ENCODE measurements around the gene IFNW1. TPM values are rescaled to one million over a fixed set of nuclear protein-coding genes. Genes with fewer than 3 reads are reported as not detected.

The IFNW1 gene
- total and polyA plus RNA-seq, 9 donors = not detected

DNA sequence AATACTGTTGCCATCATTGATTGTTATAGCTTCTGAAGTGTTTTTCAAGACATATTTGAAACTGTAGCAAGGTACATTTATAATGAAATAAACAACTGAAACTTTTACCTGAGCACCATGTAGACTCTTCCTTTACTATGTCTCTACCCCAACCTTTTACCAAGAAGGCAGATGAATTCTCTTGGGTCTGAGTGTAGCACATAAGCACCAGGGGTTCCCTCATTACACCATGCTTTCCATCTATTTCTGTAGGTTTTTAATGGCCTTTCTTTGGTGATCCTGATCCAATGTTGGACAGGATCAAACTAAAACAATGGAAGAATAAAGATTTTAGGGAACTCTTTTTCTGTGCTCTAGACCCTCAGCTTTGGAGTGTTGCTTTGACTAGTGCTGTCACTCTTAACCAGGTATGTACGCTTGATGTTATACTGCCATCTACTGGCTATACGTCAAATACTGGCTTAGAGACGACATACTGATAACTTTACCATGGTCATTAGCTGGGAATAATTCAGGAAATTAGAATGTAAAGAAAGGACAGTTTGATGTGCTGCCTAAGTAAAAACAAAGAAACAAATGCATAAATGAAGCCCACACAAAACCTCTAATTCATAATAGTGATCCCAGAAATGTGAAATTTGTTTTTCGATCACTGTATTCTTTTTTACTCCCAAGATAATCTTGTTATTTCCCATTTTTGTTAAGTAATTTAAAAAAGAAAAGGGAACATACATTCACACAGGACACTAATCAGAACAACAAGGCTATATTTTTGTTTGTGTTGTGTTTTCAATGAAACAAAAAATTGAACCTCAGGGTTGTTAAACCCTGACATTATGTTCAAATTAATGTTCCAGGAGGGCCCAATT, 30.7 kb downstream of the IFNW1 start:
- no peaks in the 10 kb centered on the region for H3K4me1 ChIP-seq (ENCODE audit: control insufficient read depth, insufficient read depth, low read length)
- H3K4me3 ChIP-seq (ENCODE audit: low read length) = no peak overlapping the region
- peak; percentile 84 for DNase-seq
- H3K27ac ChIP-seq (ENCODE audit: low read length) = no peak overlapping the region
- no peaks in the 10 kb centered on the region for H3K36me3 ChIP-seq (ENCODE audit: control insufficient read depth, insufficient read depth, low read length)
- H3K9me3 ChIP-seq (replicated peaks; ENCODE audit: control insufficient read depth, low read depth, low read length) = no peaks in the 10 kb centered on the region
- no peaks in the 10 kb centered on the region for H3K27me3 ChIP-seq (ENCODE audit: control insufficient read depth, insufficient read depth, low read length)
- no CpG with 5 or more reads among the region's 4 CpGs for WGBS (ENCODE audit: insufficient coverage)

DNA sequence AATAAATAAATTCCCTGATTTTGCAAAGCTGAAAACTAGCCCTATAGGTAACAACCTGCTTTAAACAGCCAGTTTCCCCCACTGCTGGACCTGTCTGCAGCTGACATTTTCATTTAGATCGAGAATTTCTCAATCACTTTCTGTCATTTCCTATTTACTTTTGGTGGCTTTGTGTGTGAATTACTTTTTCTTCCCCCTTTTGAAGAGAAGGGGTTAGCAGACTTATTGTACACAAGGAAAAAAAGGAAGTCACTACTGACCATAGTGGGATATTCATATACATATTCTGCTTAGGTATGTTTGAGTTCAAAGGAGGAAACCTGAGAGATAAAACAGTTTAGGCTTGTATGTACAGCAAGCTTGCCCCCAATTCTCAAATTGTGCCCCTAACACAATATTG, 36.8 kb downstream of the IFNW1 start:
- Histone ChIP-seq H3K4me1 (ENCODE audit: control insufficient read depth, insufficient read depth, low read length) (no peaks in the 10 kb centered on the region), H3K27me3 (ENCODE audit: control insufficient read depth, insufficient read depth, low read length) (no peaks in the 10 kb centered on the region), H3K27ac (ENCODE audit: low read length) (no peak overlapping the region), H3K9me3 (replicated peaks; ENCODE audit: control insufficient read depth, low read depth, low read length) (no peaks in the 10 kb centered on the region), H3K4me3 (ENCODE audit: low read length) (no peak overlapping the region), H3K36me3 (ENCODE audit: control insufficient read depth, insufficient read depth, low read length) (no peaks in the 10 kb centered on the region)
- WGBS (ENCODE audit: insufficient coverage) = no CpG with 5 or more reads among the region's 1 CpG
- peak; percentile 53 for DNase-seq

DNA sequence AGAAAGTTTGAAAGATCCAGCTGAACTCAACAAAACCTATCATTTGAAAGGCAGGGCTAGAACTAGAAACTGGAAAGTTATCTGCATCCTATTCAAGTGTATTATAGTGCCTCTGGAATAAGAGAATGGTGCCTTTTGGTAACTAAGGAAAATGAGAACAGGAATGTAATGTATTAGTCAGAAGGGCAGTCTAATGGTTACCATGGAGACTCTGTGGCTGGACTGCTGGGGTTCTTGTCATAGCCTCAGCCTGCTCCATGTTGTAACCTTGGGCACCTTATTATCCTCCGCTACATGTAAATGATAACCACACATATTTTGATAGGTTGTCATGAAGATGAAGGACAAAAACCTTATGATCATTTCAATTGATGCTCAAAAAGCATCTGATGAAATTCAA, 39.3 kb downstream of the IFNW1 start:
- no peaks in the 10 kb centered on the region for H3K4me1 ChIP-seq (ENCODE audit: control insufficient read depth, insufficient read depth, low read length)
- H3K36me3 ChIP-seq (ENCODE audit: control insufficient read depth, insufficient read depth, low read length) = no peaks in the 10 kb centered on the region
- H3K4me3 ChIP-seq (ENCODE audit: low read length) = no peak overlapping the region
- no peaks in the 10 kb centered on the region for H3K27me3 ChIP-seq (ENCODE audit: control insufficient read depth, insufficient read depth, low read length)
- no peak overlapping the region for H3K27ac ChIP-seq (ENCODE audit: low read length)
- no peak for DNase-seq
- no CpG with 5 or more reads among the region's 1 CpG for WGBS (ENCODE audit: insufficient coverage)
- H3K9me3 ChIP-seq (replicated peaks; ENCODE audit: control insufficient read depth, low read depth, low read length) = no peaks in the 10 kb centered on the region

DNA sequence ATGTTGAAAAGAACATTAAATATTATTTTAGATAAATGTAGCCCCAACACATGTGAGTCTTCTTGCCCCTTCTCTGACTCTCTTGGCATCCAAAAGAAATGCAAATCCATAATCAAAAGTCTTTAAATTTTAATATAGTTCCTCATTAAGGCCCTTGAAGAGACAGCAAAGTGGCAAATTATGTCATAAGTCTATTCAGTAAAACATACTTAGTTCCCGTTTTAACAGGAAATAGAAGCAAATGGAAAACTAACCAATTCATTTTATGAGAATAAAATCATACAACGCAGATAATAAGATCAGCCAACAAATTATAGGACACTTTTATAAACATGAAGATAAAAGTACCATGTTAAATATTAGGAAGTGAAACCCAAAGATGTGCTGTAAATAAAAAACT, 43.8 kb downstream of the IFNW1 start:
- DNase-seq = no peak
- no CpG with 5 or more reads among the region's 2 CpGs for WGBS (ENCODE audit: insufficient coverage)
- no peak overlapping the region for H3K27ac ChIP-seq (ENCODE audit: low read length)
- H3K27me3 ChIP-seq (ENCODE audit: control insufficient read depth, insufficient read depth, low read length) = no peaks in the 10 kb centered on the region
- H3K9me3 ChIP-seq (replicated peaks; ENCODE audit: control insufficient read depth, low read depth, low read length) = no peaks in the 10 kb centered on the region
- H3K4me3 ChIP-seq (ENCODE audit: low read length) = no peak overlapping the region
- H3K36me3 ChIP-seq (ENCODE audit: control insufficient read depth, insufficient read depth, low read length) = no peaks in the 10 kb centered on the region
- H3K4me1 ChIP-seq (ENCODE audit: control insufficient read depth, insufficient read depth, low read length) = peaks cover 7% of the 10 kb centered on the region

DNA sequence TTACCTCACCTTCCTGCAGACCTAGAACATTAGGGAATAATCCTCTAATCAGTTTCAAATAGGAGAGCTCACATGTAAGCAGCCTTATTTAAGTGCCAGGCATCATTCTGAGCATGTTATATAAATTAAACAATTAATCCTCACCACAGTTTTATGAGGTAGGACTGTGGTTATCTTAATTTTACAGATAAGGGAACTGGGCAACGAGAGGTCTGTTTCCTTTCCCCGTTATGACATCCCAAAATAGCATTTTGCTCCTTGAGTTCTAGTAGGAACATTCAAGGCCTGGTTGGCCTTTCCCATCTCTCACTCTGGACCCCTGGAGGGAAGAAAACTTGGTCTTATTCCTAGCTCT, 44.8 kb downstream of the IFNW1 start:
- Histone ChIP-seq H3K4me3 (ENCODE audit: low read length) (no peak overlapping the region), H3K27me3 (ENCODE audit: control insufficient read depth, insufficient read depth, low read length) (no peaks in the 10 kb centered on the region), H3K36me3 (ENCODE audit: control insufficient read depth, insufficient read depth, low read length) (no peaks in the 10 kb centered on the region), H3K4me1 (ENCODE audit: control insufficient read depth, insufficient read depth, low read length) (peaks cover 7% of the 10 kb centered on the region), H3K9me3 (replicated peaks; ENCODE audit: control insufficient read depth, low read depth, low read length) (no peaks in the 10 kb centered on the region), H3K27ac (ENCODE audit: low read length) (no peak overlapping the region)
- no CpG with 5 or more reads among the region's 2 CpGs for WGBS (ENCODE audit: insufficient coverage)
- DNase-seq = no peak

DNA sequence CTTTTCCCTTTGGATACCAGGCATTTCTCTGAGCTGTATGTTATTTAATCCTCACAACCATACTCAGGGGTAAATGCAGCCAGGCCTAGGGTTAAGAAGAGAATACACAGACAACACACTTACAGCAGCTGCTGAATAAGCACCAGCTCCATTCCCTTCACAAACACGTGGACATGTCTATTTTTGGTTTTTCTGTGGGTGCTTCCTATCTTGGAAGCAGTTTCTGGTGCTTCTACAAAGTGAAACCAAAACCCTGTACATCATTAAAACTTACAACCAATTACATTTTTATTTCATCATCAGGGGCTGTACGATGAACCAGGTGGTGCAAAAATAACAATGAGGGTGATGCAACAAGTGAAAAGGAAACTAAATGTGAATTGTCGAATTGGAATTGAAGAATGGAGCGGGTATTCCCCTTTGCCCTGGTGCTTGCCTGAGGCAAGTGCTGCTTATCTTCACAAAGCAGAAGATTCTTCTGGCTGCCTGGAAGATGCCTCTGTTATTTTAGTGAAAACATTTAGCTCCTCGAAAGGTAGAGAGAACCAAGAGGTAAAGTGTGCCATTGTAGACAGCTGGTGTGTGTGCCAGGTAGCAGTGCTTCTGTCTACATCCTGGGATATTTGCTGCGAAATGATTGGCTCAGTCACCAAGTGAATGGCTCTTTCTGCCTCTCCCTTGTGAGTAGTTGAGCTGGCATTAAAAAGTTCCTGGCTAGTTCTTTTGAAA, 45.3 kb downstream of the IFNW1 start:
- DNase-seq = peak; percentile 66
- Histone ChIP-seq H3K36me3 (ENCODE audit: control insufficient read depth, insufficient read depth, low read length) (no peaks in the 10 kb centered on the region), H3K4me1 (ENCODE audit: control insufficient read depth, insufficient read depth, low read length) (peaks cover 7% of the 10 kb centered on the region), H3K9me3 (replicated peaks; ENCODE audit: control insufficient read depth, low read depth, low read length) (no peaks in the 10 kb centered on the region), H3K4me3 (ENCODE audit: low read length) (no peak overlapping the region), H3K27me3 (ENCODE audit: control insufficient read depth, insufficient read depth, low read length) (no peaks in the 10 kb centered on the region), H3K27ac (ENCODE audit: low read length) (peak overlapping the region; percentile 36)
- 68% methylated on average over 3 of the region's 6 CpGs for WGBS (ENCODE audit: insufficient coverage)

DNA sequence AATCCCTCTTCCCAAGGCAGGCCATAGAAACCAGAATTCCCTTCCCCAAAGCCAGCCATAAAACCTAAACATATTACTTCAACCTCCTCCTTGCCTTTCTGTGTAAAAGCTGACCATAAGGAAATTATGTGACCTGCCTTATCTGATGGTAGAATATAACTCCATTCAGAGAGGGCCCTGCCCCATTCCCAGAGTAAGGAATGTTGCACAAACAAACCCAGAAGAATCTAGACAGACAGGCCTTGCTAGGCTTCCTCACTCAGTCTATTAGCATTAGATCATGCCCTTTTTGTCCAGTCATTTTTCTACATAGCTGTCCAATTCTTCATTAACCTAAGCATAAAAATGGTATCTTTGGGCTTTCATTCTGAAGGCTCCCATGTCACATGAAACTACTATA, 46.1 kb downstream of the IFNW1 start:
- no peak for DNase-seq
- Histone ChIP-seq H3K36me3 (ENCODE audit: control insufficient read depth, insufficient read depth, low read length) (no peaks in the 10 kb centered on the region), H3K4me1 (ENCODE audit: control insufficient read depth, insufficient read depth, low read length) (peaks cover 7% of the 10 kb centered on the region), H3K4me3 (ENCODE audit: low read length) (no peak overlapping the region), H3K9me3 (replicated peaks; ENCODE audit: control insufficient read depth, low read depth, low read length) (no peaks in the 10 kb centered on the region), H3K27me3 (ENCODE audit: control insufficient read depth, insufficient read depth, low read length) (no peaks in the 10 kb centered on the region), H3K27ac (ENCODE audit: low read length) (no peak overlapping the region)

Other genes with a start within 250 kb of the IFNW1 start
- 1.3 TPM for gene HACD4, start 110.2 kb downstream of the IFNW1 start, total RNA-seq
- gene HACD4, start 110.2 kb downstream of the IFNW1 start, polyA plus RNA-seq (ENCODE audit: insufficient read depth in 1 of 8, insufficient read length in 8 of 8, low replicate concordance in 1 of 8) = 1 to 10 TPM; 1.2 to 2.4 (median 1.3) TPM
- not detected for gene IFNB1, start 63.9 kb downstream of the IFNW1 start, total RNA-seq
- not detected for gene IFNB1, start 63.9 kb downstream of the IFNW1 start, polyA plus RNA-seq (ENCODE audit: insufficient read depth in 1 of 8, insufficient read length in 8 of 8, low replicate concordance in 1 of 8)
- gene IFNA21, start 24.8 kb upstream of the IFNW1 start, total RNA-seq = not detected
- not detected for gene IFNA21, start 24.8 kb upstream of the IFNW1 start, polyA plus RNA-seq (ENCODE audit: insufficient read depth in 1 of 8, insufficient read length in 8 of 8, low replicate concordance in 1 of 8)
- not detected for gene IFNA4, start 45.8 kb upstream of the IFNW1 start, total RNA-seq
- not detected for gene IFNA4, start 45.8 kb upstream of the IFNW1 start, polyA plus RNA-seq (ENCODE audit: insufficient read depth in 1 of 8, insufficient read length in 8 of 8, low replicate concordance in 1 of 8)
- not detected for gene IFNA7, start 60.4 kb upstream of the IFNW1 start, total RNA-seq
- gene IFNA7, start 60.4 kb upstream of the IFNW1 start, polyA plus RNA-seq (ENCODE audit: insufficient read depth in 1 of 8, insufficient read length in 8 of 8, low replicate concordance in 1 of 8) = not detected
- not detected for gene IFNA10, start 65.3 kb upstream of the IFNW1 start, total RNA-seq
- gene IFNA10, start 65.3 kb upstream of the IFNW1 start, polyA plus RNA-seq (ENCODE audit: insufficient read depth in 1 of 8, insufficient read length in 8 of 8, low replicate concordance in 1 of 8) = not detected
- gene IFNA16, start 75.5 kb upstream of the IFNW1 start, total RNA-seq = not detected
- gene IFNA16, start 75.5 kb upstream of the IFNW1 start, polyA plus RNA-seq (ENCODE audit: insufficient read depth in 1 of 8, insufficient read length in 8 of 8, low replicate concordance in 1 of 8) = not detected
- gene IFNA17, start 86.4 kb upstream of the IFNW1 start, total RNA-seq = not detected
- gene IFNA17, start 86.4 kb upstream of the IFNW1 start, polyA plus RNA-seq (ENCODE audit: insufficient read depth in 1 of 8, insufficient read length in 8 of 8, low replicate concordance in 1 of 8) = not detected
- gene IFNA14, start 98.2 kb upstream of the IFNW1 start, total RNA-seq = not detected
- not detected for gene IFNA14, start 98.2 kb upstream of the IFNW1 start, polyA plus RNA-seq (ENCODE audit: insufficient read depth in 1 of 8, insufficient read length in 8 of 8, low replicate concordance in 1 of 8)
- not detected for gene IFNA5, start 163.5 kb upstream of the IFNW1 start, total RNA-seq
- not detected for gene IFNA5, start 163.5 kb upstream of the IFNW1 start, polyA plus RNA-seq (ENCODE audit: insufficient read depth in 1 of 8, insufficient read length in 8 of 8, low replicate concordance in 1 of 8)
- 22.5 TPM for gene KLHL9, start 193.6 kb upstream of the IFNW1 start, total RNA-seq
- gene KLHL9, start 193.6 kb upstream of the IFNW1 start, polyA plus RNA-seq (ENCODE audit: insufficient read depth in 1 of 8, insufficient read length in 8 of 8, low replicate concordance in 1 of 8) = 10 to 100 TPM; 16.8 to 31.6 (median 21.5) TPM
- gene IFNA6, start 209.1 kb upstream of the IFNW1 start, total RNA-seq = not detected
- gene IFNA6, start 209.1 kb upstream of the IFNW1 start, polyA plus RNA-seq (ENCODE audit: insufficient read depth in 1 of 8, insufficient read length in 8 of 8, low replicate concordance in 1 of 8) = under 1 TPM in 2 of 8 donors, not detected in 6; 0.16 to 0.29 TPM
- 0.04 TPM for gene IFNA13, start 226.2 kb upstream of the IFNW1 start, total RNA-seq
- gene IFNA13, start 226.2 kb upstream of the IFNW1 start, polyA plus RNA-seq (ENCODE audit: insufficient read depth in 1 of 8, insufficient read length in 8 of 8, low replicate concordance in 1 of 8) = not detected
- gene IFNA2, start 243.6 kb upstream of the IFNW1 start, total RNA-seq = 0.09 TPM
- not detected for gene IFNA2, start 243.6 kb upstream of the IFNW1 start, polyA plus RNA-seq (ENCODE audit: insufficient read depth in 1 of 8, insufficient read length in 8 of 8, low replicate concordance in 1 of 8)

Data from muscle of leg (tissue), 11 donors.